Body of pancreas (tissue), 4 donors: ENCODE data around the gene BICD1.

Source experiments
- POLR2A ChIP-seq, 3 donors: fragments of 450-650 bp; IDR thresholded peaks; one replicate each; pipeline ENCODE4 v1.6.1; 2016; ENCODE audit warnings: antibody characterized with exemption in 3 of 3, mild to moderate bottlenecking in 2 of 3
- TF ChIP-seq, protein P1 (sequence below), 7 experiments: fragments of 450-650 bp in 4 of 7; fragments of 200-600 bp in 3 of 7; sonication (generic) in 3 of 7; IDR thresholded peaks; one replicate each; pipeline ENCODE4 v1.5.1; 2016 to 2019; ENCODE audit warnings: antibody characterized with exemption in 7 of 7

DNA sequence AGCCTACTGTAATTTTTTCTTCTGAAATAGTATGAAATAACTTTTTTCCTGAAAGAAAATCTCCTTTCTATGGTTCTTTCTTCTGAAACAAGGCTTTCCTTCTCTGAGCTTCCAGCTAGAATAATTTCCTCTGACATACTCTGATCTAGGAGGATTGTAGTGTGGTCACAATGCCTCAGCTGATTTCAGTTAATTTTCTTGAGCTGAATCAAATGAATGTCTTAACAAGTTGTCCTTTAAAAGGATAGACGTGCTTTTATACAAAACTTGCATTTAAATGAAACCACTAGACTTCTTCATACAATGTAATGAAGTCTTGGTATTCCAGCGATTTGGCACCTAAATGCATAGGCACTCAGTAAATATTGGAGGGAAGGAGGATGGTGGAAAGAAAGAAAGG lies 94.4 kb downstream of the BICD1 start:
- TF ChIP-seq, protein P1, sequence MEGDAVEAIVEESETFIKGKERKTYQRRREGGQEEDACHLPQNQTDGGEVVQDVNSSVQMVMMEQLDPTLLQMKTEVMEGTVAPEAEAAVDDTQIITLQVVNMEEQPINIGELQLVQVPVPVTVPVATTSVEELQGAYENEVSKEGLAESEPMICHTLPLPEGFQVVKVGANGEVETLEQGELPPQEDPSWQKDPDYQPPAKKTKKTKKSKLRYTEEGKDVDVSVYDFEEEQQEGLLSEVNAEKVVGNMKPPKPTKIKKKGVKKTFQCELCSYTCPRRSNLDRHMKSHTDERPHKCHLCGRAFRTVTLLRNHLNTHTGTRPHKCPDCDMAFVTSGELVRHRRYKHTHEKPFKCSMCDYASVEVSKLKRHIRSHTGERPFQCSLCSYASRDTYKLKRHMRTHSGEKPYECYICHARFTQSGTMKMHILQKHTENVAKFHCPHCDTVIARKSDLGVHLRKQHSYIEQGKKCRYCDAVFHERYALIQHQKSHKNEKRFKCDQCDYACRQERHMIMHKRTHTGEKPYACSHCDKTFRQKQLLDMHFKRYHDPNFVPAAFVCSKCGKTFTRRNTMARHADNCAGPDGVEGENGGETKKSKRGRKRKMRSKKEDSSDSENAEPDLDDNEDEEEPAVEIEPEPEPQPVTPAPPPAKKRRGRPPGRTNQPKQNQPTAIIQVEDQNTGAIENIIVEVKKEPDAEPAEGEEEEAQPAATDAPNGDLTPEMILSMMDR (IDR thresholded peaks at IDR 0.05): no peak
- TF ChIP-seq POLR2A (IDR thresholded peaks at IDR 0.05): no peak
